Activated T-cell treated with anti-CD3 and anti-CD28 coated beads, Interleukin-2, amount 50 U/mL, for 48 hours (primary cell): ENCODE data around the gene TTLL10.

ENCODE experiments used
- DNase-seq, 2 experiments: peaks; one replicate each; pipeline ENCODE4 v3.0.0-alpha.2; 2020

The TTLL10 gene

DNA sequence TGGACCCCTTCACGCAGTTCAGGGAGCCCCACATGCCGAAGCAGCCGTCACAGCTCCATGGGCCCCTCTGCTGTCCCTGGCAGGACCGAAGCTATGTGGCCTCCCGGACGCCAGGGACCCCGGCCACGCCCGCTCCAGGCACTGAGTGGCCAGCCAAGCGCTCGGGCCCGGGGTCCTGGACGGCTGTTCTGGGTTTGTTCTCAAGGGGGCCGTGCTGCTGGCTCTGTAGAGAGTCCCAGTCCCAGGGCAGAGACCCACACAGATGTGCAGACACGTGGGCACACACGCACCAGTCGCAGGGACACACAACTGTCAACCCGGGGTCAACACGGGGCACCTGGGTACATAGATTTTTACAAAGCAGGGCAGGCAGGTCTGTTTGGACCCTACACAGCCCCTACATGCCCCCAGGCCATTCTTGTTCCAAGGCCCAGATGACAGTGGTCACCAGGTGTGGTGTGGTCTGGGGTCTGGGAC is 65.1 kb downstream of the TTLL10 start:
- no peak for DNase-seq

DNA sequence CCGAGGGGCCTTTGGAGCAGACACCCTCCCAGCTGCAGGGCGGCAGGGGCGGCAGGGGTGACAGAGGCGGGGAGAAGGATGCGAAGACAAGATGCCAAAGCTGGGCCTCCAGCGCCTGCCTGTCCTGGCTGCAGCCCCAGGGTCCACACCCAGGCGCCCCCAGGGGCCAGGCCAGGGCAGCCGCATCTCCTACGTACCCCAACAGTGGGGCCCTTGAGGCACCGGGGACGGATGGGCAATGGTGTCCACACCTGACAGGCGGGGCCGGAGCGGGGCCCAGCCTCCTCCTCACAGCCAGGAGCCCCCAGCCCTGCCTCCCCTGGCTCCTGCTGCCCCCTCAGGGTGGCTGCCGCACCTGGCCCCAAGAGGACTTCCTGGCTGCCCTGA is 65.5 kb downstream of the TTLL10 start:
- DNase-seq, result no peak

DNA sequence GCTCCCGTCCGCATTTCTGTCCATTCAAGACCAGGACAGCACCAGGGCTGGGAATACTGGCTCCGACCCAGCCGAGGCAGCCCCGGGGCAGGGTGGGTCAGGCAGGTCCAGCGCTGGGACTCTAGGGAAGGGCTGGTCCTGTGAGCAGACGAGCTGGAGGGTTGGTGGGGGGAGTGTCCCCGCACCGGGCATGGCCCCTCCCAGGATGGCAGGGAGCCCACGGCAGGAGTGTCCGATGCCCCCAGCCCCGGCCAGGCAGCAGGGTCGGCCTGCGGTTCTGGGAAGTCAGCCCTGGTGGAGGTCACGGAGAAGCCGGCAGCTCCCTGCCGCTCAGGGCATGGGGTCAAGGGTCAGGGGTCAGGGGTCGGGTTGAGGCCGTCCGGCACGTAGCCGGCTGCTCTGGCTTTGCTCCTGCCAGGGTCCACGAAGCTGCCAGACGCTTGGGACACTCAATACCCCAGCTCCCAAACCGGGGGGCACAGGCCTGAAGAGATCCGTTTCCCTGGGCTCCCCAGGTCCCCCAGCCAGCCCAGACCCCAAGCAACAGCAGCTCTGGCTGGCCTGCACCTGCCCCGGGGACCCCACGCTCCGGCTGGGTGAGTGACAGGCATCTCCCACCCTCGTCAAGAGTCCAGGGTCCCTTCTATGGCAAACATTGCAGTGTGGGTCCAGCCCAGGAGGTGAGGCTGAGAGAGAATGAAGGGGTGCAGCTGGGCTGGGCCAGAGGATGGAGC is 66.1 kb downstream of the TTLL10 start:
- DNase-seq, result no peak

DNA sequence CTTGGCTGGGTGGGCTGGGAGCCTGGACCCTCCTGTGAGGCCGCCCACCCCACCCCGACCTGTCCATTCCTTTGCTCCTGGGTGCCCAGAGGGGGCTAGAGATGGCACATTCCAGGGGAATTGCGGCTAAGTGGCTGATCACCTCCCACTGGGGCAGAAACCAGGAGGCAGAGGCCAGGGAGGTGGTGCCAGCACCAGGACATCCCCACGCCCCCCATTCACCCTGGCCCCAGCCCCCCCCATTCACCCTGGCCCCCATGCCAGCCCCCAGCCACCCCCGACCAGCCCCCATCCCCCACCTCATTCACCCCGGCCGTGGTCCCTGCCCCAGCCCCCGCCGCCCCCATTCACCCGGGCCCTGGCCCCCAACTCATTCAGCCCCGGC is 66.7 kb downstream of the TTLL10 start:
- DNase-seq, result no peak

DNA sequence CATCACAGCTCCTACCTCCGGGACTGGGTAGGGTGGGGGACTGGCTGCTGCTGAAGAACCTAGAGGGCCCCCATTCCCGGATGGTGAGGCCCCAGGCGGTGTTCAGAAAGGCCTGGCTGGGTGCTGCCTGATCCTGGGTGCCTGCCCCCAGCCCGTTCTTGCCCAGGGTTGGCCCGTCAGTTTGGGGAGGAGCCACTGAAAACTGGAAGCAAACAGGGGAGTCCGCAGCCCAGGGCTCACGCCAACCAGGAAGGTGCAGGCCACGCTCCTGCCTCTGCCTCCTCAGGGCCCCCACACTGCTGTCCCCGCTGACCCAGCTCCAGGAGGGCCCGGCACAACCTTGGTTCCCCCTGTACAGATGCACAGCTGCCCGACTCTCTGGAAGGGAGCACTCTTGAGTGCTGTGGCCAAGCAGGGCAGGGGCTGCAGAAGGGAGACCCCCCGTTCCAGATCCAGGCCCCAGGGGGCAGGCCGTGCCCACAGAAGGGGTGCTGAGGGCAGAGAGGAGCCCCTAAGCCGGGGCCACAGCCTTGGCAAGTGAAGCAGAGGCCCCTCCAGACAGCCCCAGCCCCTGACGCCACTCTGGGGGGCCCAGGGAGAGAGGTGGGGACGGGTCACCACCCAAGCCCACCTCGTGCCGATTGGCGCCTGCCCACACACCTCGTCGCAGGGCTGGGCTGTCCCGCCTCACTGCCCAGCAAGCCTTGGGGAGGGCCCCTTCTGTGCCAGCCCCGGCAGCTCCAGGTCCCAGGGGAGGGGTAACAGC is 67.3 kb downstream of the TTLL10 start:
- DNase-seq, result no peak

DNA sequence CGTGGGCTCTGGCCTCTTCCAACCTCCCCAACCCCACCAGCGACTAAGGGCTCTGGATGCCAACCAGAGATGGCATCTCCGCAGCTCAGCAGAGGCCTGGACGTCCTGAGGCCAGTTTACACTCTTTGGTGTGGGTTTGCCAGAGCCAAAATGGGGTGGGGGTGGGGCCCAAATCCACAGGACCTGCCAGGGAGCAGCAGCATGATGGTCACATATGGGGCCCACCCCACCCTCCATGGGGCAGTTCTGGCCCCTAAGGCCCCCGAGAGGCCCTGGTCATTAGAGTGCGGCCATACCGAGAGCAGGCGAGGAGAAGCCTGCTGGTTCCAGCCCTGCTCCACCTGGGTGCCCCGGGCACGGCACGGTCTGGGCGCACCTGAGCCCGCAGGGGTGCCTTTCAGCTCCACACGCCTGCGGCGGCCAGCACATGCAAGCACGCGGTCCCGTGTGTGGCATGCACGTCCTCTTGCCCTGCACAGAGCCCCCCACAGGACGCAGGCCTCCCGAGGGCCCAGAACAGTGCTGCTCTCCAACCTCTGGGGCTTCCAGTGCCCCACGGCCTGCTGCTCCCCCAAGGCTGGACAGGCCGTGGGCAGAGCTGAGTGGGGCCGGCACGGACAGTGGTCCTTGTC is 68.0 kb downstream of the TTLL10 start:
- no peak for DNase-seq

DNA sequence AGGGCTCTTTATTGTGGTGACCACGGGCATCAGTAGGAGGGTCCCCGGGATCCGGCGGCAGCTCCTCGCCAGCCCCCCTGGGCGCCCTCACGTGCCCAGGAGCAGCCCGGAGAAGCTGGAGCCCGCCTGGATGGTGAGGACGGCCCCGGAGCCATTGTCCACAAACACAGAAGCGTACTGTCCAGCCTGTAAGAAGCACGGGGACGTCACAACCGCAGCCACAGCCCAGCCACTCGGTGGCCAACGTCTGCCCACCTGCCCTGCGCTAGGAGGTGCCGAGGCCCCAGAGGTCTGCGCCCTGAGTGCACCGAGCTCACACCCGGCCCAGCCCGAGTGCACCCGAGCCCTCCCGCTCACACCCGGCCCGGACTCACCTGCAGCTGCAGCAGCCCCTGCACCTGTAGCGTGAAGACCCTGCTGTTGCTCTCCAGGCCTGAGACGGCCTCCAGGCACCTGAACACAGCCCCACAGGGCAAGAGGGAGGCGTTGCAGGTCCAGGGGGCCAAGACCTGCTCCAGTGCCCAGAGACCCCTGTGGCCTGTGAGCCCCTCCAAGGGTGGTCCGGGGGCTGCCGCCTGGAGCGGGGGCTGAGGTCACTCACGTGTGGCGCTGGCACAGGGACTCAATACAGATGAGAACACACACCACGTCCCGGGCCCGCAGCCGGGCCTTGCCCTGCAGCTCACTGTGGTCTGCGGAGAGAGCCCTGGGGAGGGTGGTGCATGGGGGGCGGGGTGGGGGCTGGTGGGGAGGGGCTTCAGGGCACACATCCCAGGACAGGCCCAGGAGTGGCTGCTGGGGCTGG is 69.0 kb downstream of the TTLL10 start:
- DNase-seq, result no peak

DNA sequence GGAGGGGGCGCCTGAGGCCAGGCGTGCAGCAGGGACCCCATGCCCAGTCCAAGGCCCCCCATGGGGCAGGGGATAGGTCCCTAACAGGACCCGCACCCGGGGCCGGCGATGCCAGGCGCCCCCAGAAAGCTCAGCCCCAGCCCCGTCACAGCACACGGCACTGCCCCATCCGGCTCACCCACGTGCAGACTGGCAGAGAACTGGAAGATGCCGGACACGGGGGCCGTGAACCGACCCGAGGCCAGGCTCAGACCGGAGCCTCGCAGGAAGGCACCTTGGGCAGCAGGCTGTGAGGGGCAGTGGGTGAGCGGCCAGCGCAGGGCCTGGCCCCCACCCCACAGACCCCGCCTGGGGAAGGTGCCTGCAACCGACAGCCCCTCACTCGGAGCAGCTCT is 69.6 kb downstream of the TTLL10 start:
- no peak for DNase-seq

DNA sequence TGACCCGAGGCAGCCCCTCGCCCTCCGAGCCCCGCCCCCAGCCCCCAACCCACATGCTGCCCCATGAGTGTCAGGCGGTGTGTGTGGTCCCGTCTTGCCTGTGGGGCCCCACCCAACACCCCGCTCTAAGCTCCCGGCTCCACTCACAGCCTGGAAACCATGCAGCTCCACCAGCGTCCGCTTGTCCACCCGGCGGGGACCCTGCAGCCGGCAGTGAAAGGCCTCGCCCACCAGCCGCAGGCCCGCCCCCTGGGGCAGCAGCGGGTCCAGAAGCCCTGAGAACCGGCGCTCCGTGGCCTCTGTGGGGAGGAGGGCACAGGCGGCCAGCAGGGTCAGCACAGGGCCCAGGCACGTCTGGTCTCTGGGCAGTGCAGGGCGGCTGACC is 70.1 kb downstream of the TTLL10 start:
- DNase-seq, result no peak

DNA sequence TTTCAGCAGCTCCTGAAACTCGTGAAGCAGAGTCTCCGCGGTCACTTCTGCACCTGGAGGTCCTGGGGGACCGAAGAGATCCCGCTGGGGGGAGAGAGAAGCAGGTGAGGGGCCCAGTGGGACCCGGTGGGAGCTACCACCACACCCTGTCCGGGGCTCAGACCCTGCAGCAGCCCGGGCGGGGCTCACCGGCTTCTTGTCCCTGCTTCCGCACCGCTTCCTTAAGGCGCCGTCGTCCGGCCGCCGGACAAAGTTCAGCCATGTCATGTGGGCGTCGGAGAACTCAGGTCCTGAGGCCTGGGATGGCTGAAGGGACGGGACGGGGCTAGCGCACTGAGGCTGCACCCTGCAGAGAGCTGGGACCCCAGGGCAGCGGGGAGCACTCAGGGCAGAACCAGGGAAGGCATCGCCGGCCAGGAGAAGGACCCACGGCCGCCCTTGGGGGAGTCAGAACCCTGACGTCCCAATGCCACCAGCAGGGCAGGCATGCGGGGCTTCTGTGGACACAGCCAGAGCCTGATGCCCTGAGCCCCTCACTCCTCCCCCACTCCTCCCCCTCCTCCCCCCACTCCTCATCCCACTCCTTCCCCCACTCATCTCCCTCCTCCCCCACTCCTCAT is 70.6 kb downstream of the TTLL10 start:
- DNase-seq, result no peak

DNA sequence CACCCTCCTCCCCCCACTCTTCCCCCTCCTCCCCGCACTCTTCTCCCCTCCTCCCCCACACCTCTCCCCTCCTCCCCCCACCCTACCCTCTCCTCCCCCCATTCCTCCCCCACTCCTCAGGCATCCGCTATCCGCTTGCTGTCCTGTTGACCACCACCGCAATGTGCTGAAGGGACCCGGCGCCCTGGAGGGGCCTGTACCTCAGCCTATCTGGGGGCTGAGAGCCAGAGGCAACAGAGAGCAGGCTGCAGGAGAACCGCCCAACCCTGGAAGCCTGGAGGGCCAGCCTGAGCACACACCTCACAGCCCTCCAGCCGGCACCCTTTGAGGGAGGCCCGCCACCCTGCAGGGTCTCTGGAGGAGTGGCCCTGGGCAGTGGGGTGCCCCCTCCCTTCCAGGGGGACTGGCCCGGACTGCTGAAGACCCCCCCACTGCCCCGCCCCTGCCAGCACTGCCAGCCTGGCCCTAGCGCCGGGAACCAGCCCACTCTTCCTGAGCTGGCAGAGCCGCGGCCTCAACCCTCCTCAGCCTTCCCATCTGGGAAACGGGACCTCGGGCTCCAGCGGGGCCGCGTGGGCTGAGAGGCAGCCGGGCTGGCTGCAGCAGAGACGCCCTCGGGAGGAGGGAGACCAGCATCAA is 71.6 kb downstream of the TTLL10 start:
- no peak for DNase-seq

DNA sequence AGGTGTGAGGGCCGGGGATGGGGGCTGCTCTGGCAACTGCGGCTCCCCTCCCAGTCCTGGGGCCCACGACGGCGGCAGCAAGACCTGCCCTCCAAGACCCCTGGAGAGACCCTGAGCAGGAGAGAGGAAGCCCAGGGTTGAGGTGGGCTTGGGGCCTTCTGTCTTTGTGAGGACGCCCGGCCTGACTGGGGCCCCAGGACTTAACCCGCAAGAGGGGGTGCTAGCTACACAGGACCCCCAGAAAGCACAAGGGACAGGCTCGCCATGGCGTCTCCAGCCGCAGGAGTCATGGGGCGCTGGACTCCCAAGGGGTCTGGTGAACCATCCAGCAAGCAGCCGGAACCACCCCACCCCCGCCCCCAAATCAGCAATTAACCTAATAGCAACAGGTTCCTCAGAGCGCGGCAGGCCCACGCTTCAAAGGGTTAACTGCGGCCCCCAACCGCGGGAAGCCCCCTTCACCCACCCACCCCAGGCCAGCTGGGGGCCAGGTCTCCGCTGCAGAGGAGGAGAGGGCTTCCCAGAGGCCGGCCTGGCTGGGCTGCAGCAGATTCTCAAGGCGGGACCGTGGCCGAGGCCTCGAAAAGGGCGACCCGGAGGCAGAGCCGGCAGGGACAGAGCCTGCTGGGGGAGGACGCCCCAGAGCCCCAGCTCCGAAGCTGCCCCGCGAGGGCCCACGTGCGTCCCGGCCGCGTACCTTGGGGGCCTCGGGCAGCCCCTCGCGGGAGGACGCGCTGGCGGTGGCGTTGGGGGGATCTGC is 72.3 kb downstream of the TTLL10 start:
- no peak for DNase-seq

DNA sequence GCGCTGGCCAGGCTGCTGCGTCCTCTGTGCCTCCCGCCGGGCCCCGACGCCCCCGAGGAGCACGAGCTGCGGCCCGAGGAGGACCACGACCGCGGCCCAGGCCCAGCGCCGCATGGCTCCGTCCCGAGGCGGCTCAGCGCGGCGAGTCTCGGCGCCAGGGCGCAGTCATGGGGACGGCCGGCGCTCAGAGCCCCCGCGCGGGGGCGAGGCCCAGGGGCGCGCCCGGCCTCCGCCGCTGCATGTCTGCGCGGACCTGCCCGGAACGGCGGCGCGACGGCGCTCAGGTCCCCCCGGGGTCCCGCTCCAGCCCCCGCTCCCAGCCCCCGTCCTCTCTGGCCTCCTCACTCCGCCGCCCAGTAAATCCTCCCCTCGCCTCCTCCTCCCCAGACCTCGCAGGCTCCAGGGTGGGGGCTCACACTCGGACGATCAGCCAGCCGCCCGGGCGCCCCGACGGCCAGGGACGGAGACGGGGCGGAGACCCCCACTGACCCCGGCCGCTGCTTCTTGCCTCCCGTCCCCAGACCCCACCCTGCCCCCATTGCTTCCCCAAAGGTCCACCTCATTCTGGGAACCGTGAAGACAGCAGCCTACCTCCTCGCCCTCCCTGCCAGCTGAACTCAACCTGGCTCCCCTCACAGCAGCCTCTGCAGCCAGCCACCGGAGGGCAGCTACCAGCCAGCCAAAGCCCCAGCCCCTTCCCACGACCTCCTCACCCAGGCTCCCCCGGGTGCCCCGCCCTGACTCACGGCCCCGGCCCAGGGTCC is 73.1 kb downstream of the TTLL10 start, which contains the start of gene C1QTNF12:
C1QTNF12 (minus strand) TSS at position 146 of the 764 bp plus-strand sequence; CDS start at position 114, 32 bp downstream.
- DNase-seq, result no peak

DNA sequence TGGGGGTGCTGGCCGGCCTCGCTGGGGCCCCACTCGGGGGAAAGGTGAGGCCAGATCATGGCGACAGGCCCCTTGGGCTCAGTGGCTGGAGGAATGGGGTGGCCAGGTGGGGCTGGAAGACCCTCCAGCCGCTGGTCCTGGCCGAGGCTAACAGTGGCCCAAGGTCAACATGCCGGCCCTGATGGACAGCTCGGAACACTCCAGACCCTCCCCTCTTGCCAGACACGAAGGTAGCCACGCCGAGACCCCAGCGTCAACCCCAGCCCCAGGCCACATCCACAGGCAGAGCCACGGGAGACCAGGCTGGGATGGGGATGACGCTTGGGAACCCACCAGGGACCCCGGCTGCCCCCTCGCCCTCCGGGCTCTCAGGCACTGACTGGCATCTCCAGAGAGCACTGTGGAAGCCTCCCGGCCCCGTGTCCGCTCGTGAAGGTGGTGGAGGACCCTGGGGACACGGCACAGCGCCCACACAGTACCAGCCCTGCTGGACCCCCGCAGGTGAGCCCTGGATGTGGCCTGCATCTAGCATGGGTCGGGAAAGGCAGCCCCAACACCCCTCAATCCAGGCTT is 73.7 kb downstream of the TTLL10 start:
- no peak for DNase-seq
